ENCODE data around the gene PTPRG. TPM values are rescaled to one million over a fixed set of nuclear protein-coding genes. Genes with fewer than 3 reads are reported as not detected.

Gene PTPRG
- total RNA-seq, 3 donors from 2014 or later, result 28.9 to 54.7 (median 40.4) TPM

GRCh38 chr3:62100282-62100989 is 539.1 kb downstream of the PTPRG start:
- Histone ChIP-seq H3K36me3 (ENCODE audit: low read depth) (no peaks in the 10 kb centered on the region), H3K4me1 (ENCODE audit: low read depth) (no peaks in the 10 kb centered on the region), H3K4me3 (no peak overlapping the region), H3K9me3 (no peaks in the 10 kb centered on the region)
- ATAC-seq (no peak), DNase-seq (no peak)
- intact Hi-C loops (cut with DNase I, micrococcal nuclease), result no loop called here
- TF ChIP-seq, protein P1, sequence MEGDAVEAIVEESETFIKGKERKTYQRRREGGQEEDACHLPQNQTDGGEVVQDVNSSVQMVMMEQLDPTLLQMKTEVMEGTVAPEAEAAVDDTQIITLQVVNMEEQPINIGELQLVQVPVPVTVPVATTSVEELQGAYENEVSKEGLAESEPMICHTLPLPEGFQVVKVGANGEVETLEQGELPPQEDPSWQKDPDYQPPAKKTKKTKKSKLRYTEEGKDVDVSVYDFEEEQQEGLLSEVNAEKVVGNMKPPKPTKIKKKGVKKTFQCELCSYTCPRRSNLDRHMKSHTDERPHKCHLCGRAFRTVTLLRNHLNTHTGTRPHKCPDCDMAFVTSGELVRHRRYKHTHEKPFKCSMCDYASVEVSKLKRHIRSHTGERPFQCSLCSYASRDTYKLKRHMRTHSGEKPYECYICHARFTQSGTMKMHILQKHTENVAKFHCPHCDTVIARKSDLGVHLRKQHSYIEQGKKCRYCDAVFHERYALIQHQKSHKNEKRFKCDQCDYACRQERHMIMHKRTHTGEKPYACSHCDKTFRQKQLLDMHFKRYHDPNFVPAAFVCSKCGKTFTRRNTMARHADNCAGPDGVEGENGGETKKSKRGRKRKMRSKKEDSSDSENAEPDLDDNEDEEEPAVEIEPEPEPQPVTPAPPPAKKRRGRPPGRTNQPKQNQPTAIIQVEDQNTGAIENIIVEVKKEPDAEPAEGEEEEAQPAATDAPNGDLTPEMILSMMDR (IDR thresholded peaks at IDR 0.05), result no peak

DNA sequence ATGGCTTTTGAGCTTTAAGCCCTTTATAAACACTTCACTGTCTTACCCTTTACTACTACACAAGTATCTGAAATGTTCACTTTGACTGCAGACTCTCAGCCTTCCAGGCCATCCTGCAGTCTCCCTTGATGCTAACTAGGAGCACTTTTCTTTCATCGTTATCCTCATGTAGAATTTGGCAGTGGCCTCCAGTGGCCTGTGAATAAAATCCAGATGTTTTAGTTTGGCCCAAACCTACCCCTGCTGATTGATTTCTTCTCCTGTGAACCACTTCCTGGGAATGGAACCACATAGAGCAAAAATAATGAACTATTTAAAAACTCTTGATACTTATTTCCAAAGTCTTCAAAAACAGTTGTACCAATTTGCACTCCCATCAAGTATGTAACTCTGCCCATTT is 540.1 kb downstream of the PTPRG start:
- no peak for ATAC-seq
- H3K36me3 ChIP-seq (ENCODE audit: low read depth), result no peaks in the 10 kb centered on the region
- H3K4me3 ChIP-seq, result no peak overlapping the region
- H3K4me1 ChIP-seq (ENCODE audit: low read depth), result no peaks in the 10 kb centered on the region
- no peak for DNase-seq
- no peaks in the 10 kb centered on the region for H3K9me3 ChIP-seq
- TF ChIP-seq, protein P1 (IDR thresholded peaks at IDR 0.05), result no peak
- intact Hi-C loops (cut with DNase I, micrococcal nuclease), result no loop called here

GRCh38 chr3:62103531-62103930 is 542.2 kb downstream of the PTPRG start:
- intact Hi-C loops (cut with DNase I, micrococcal nuclease), result no loop called here
- H3K4me1 ChIP-seq (ENCODE audit: low read depth), result no peaks in the 10 kb centered on the region

GRCh38 chr3:62109534-62109933 is 548.2 kb downstream of the PTPRG start:
- DNase-seq, result no peak
- TF ChIP-seq, protein P1 (IDR thresholded peaks at IDR 0.05), result no peak

More at GRCh38 chr3:62103531-62103930, 542.2 kb downstream of the PTPRG start:
- Histone ChIP-seq H3K4me3 (no peak overlapping the region), H3K36me3 (ENCODE audit: low read depth) (no peaks in the 10 kb centered on the region), H3K9me3 (no peaks in the 10 kb centered on the region)
- DNase-seq, result no peak
- ATAC-seq, result no peak
- TF ChIP-seq, protein P1 (IDR thresholded peaks at IDR 0.05), result no peak

DNA sequence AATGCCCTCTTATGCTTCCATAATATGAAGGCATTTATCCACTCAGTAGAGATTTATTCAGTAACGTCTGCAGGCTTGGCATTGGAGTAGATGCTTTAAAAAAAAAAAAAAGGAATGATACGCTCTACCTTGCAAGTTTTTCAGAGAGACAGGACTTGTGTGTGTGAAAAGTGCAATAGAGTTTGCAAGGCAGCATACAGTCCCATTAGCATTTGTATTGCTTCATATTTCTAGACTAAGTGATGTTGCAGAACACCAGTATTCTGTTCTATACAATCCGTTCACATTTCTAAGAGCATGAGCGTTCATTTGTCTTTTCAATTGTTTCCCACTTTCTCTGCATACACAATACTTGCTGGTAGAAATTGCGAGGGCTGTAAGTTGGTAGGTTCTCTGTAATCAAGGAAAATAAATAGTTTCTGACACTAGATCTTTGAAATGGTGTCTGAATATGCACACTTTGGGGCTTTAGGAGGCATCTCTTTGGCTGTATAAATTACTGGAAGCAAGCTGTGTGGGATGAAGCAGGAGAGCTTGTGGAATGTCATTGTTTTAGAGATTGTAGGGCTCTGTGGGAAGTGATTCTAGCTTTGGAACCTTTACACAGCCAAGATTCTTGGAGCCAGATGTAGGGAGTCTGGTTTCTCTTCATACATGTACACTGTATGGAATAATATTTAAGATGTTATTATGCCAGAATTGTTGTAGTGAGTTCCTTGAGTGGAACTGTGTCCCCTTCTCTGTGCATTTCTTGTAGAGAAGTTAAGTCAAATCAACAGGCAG is 549.3 kb downstream of the PTPRG start:
- no peaks in the 10 kb centered on the region for H3K9me3 ChIP-seq
- TF ChIP-seq, protein P1 (IDR thresholded peaks at IDR 0.05), result no peak
- no peak for DNase-seq
- no peak overlapping the region for H3K4me3 ChIP-seq
- intact Hi-C loops (cut with DNase I, micrococcal nuclease), result no loop called here
- no peak for ATAC-seq
- no peaks in the 10 kb centered on the region for H3K4me1 ChIP-seq (ENCODE audit: low read depth)
- no peaks in the 10 kb centered on the region for H3K36me3 ChIP-seq (ENCODE audit: low read depth)

More at GRCh38 chr3:62109534-62109933, 548.2 kb downstream of the PTPRG start:
- intact Hi-C loops (cut with DNase I, micrococcal nuclease), result no loop called here
- H3K36me3 ChIP-seq (ENCODE audit: low read depth), result no peaks in the 10 kb centered on the region
- ATAC-seq, result peak; percentile 56
- no peak overlapping the region for H3K4me3 ChIP-seq
- H3K4me1 ChIP-seq (ENCODE audit: low read depth), result no peaks in the 10 kb centered on the region
- H3K9me3 ChIP-seq, result no peaks in the 10 kb centered on the region

Data from mucosa of descending colon (tissue), 3 donors.